PFSK-1 (cell line): Measurements from ENCODE around the gene SOCS6.

ENCODE experiments used
- POLR2AphosphoS5 ChIP-seq: IDR thresholded peaks from 2 replicates; pipeline ENCODE4 v1.6.1; 2012; ENCODE audit warnings: low read depth, mild to moderate bottlenecking, control low read depth, low read length, moderate library complexity
- TAF1 ChIP-seq: IDR thresholded peaks from 2 replicates; pipeline ENCODE4 v1.6.1; 2012; ENCODE audit warnings: low read length, control low read depth, borderline replicate concordance; ENCODE audit not compliant: insufficient read depth

- TF ChIP-seq POLR2AphosphoS5 (no peak), TAF1 (no peak)
Measured at GRCh38 chr18:70339915-70340314, 51.1 kb downstream of the SOCS6 start.
